NCI-H1436 treated with DMSO at 0.1 percent for 48 hours (cell line): ENCODE data around the gene SPOCK1.

Source experiments
- DNase-seq: peaks from one replicate; lab custom pipeline; 2025; lab: John Stamatoyannopoulos, UW

The SPOCK1 gene

GRCh38 chr5:137328991-137329390 lies 170.1 kb downstream of the SPOCK1 start:
- no peak for DNase-seq

GRCh38 chr5:137328463-137328862 lies 170.7 kb downstream of the SPOCK1 start:
- no peak for DNase-seq

- DNase-seq: no peak
These were observed 173.4 kb downstream of the SPOCK1 start for GRCh38 chr5:137325721-137326120.

- no peak for DNase-seq
These were observed 178.8 kb downstream of the SPOCK1 start for GRCh38 chr5:137320056-137321045.

- DNase-seq: no peak
These were observed 181.1 kb downstream of the SPOCK1 start for GRCh38 chr5:137318027-137318426.

GRCh38 chr5:137316346-137316736 lies 182.8 kb downstream of the SPOCK1 start:
- DNase-seq: no peak

GRCh38 chr5:137315534-137316345 lies 183.4 kb downstream of the SPOCK1 start:
- no peak for DNase-seq

- no peak for DNase-seq
These were observed 184.0 kb downstream of the SPOCK1 start for GRCh38 chr5:137315109-137315508.

GRCh38 chr5:137313526-137314175 lies 185.5 kb downstream of the SPOCK1 start:
- DNase-seq: no peak

GRCh38 chr5:137312011-137312410 lies 187.1 kb downstream of the SPOCK1 start:
- DNase-seq: no peak

GRCh38 chr5:137310051-137310730 lies 188.9 kb downstream of the SPOCK1 start:
- no peak for DNase-seq

- DNase-seq: no peak
These were observed 189.8 kb downstream of the SPOCK1 start for GRCh38 chr5:137309290-137309689.

- no peak for DNase-seq
These were observed 190.8 kb downstream of the SPOCK1 start for GRCh38 chr5:137308311-137308710.

GRCh38 chr5:137306903-137307302 lies 192.2 kb downstream of the SPOCK1 start:
- DNase-seq: no peak

- no peak for DNase-seq
These were observed 193.0 kb downstream of the SPOCK1 start for GRCh38 chr5:137305971-137306602.

GRCh38 chr5:137304226-137304874 lies 194.8 kb downstream of the SPOCK1 start:
- peak; percentile 16 for DNase-seq

- no peak for DNase-seq
These were observed 195.6 kb downstream of the SPOCK1 start for GRCh38 chr5:137303509-137303908.

- no peak for DNase-seq
These were observed 198.5 kb downstream of the SPOCK1 start for GRCh38 chr5:137300411-137301240.

- no peak for DNase-seq
These were observed 202.8 kb downstream of the SPOCK1 start for GRCh38 chr5:137296213-137296781.
